ENCODE data around the gene TSPAN1. TPM values are rescaled to one million over a fixed set of nuclear protein-coding genes. Genes with fewer than 3 reads are reported as not detected.
A peak's percentile ranks its signal among the peaks of the same experiment; 100 is the strongest.

Gene TSPAN1
- polyA plus RNA-seq, 3 donors: not detected

DNA sequence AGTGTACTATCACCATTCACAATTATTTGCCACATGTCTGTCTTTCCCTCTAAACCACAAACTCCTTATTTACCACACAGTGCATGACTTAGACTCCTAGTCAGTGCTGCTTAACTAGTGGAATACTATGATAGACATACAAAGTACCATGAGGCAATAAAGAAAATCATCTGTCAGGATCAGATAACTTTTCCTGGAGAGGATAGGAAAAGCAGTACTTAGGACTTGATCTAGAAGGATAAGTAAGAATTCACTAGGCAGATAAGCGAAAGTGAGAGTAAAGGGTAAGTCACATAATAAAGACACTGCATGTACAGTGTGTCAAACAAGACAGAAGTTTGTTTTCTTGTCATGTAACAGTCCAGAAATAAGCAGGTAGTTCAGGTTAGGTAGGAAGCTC lies 21.2 kb upstream of the TSPAN1 start:
- no peak for DNase-seq
- Mint-ChIP-seq H3K4me3 (no peak overlapping the region), H3K27ac (no peak overlapping the region), H3K4me1 (no peaks in the 10 kb centered on the region), H3K9me3 (peaks cover 0 to 2% (median 0%) of the 10 kb centered on the region in 7 donors), H3K36me3 (no peaks in the 10 kb centered on the region), H3K27me3 (ENCODE audit: low read depth in 3 of 3) (peaks cover 0 to 4% (median 2%) of the 10 kb centered on the region in 3 donors)
- no peaks in the 10 kb centered on the region for H3K79me2 ChIP-seq (ENCODE audit: insufficient read depth, low read length)
- no peaks in the 10 kb centered on the region for H4K20me1 ChIP-seq (ENCODE audit: insufficient read depth, low read length)
- no peaks in the 10 kb centered on the region for H3K4me1 ChIP-seq (ENCODE audit: control insufficient read depth in 1 of 2, insufficient read depth in 2 of 2, low read length in 2 of 2)
- no peak overlapping the region for H3K4me2 ChIP-seq (replicated peaks; ENCODE audit: extremely low read depth, low read length, poor library complexity, severe bottlenecking)
- H3K9me3 ChIP-seq (replicated peaks in 1 of 2; ENCODE audit: control insufficient read depth in 1 of 2, insufficient read depth in 1 of 2, low read length in 2 of 2): no peaks in the 10 kb centered on the region
- H3K27me3 ChIP-seq (ENCODE audit: control insufficient read depth in 2 of 2, insufficient read depth in 2 of 2, low read length in 2 of 2): no peaks in the 10 kb centered on the region
- H3K27ac ChIP-seq (ENCODE audit: low read depth in 1 of 2, low read length in 2 of 2): no peak overlapping the region
- no peak overlapping the region for H3K4me3 ChIP-seq (replicated peaks in 1 of 3; ENCODE audit: low read depth in 2 of 3, low read length in 3 of 3)
- no peaks in the 10 kb centered on the region for H3K36me3 ChIP-seq (replicated peaks in 1 of 2; ENCODE audit: control insufficient read depth in 1 of 2, insufficient read depth in 2 of 2, low read length in 2 of 2)
- intact Hi-C loops (cut with micrococcal nuclease): no loop called here
- H3K9ac ChIP-seq (ENCODE audit: insufficient read depth, low read length, poor library complexity, severe bottlenecking): no peak overlapping the region
- TF ChIP-seq, protein P1, sequence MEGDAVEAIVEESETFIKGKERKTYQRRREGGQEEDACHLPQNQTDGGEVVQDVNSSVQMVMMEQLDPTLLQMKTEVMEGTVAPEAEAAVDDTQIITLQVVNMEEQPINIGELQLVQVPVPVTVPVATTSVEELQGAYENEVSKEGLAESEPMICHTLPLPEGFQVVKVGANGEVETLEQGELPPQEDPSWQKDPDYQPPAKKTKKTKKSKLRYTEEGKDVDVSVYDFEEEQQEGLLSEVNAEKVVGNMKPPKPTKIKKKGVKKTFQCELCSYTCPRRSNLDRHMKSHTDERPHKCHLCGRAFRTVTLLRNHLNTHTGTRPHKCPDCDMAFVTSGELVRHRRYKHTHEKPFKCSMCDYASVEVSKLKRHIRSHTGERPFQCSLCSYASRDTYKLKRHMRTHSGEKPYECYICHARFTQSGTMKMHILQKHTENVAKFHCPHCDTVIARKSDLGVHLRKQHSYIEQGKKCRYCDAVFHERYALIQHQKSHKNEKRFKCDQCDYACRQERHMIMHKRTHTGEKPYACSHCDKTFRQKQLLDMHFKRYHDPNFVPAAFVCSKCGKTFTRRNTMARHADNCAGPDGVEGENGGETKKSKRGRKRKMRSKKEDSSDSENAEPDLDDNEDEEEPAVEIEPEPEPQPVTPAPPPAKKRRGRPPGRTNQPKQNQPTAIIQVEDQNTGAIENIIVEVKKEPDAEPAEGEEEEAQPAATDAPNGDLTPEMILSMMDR (IDR thresholded peaks at IDR 0.05): no peak
- no peak overlapping the region for H2AFZ ChIP-seq (ENCODE audit: insufficient read depth, low read depth, low read length, poor library complexity, severe bottlenecking)
- WGBS (ENCODE audit: insufficient coverage): 71% methylated on average over 1 of the region's 1 CpG

DNA sequence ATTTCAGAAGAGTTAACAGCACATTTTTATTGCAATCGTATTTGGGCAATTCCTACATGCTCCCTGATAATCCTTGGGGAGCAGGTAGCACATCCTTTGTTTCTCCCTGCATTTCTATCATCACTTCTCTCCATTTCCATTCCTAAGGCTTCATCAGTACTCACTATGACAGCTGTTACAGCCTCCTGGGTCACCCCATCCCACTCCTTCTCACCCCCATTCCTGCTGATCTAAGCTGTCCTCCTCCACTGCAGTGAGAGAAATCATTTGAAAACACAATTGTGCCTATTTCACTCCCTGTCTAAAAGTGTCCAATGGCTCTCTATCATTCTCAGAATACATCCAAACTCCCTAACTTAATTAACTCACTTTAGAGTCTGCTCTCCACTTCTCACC lies 17.0 kb upstream of the TSPAN1 start:
- no peak overlapping the region for H3K27ac ChIP-seq (ENCODE audit: low read depth in 1 of 2, low read length in 2 of 2)
- H3K4me1 ChIP-seq (ENCODE audit: control insufficient read depth in 1 of 2, insufficient read depth in 2 of 2, low read length in 2 of 2): no peaks in the 10 kb centered on the region
- H3K36me3 ChIP-seq (replicated peaks in 1 of 2; ENCODE audit: control insufficient read depth in 1 of 2, insufficient read depth in 2 of 2, low read length in 2 of 2): no peaks in the 10 kb centered on the region
- no peaks in the 10 kb centered on the region for H4K20me1 ChIP-seq (ENCODE audit: insufficient read depth, low read length)
- H3K27me3 ChIP-seq (ENCODE audit: control insufficient read depth in 2 of 2, insufficient read depth in 2 of 2, low read length in 2 of 2): no peaks in the 10 kb centered on the region
- no peaks in the 10 kb centered on the region for H3K79me2 ChIP-seq (ENCODE audit: insufficient read depth, low read length)
- no peak overlapping the region for H3K4me3 ChIP-seq (replicated peaks in 1 of 3; ENCODE audit: low read depth in 2 of 3, low read length in 3 of 3)
- Mint-ChIP-seq H3K27me3 (ENCODE audit: low read depth in 3 of 3) (peaks cover 0 to 2% (median 0%) of the 10 kb centered on the region in 3 donors), H3K9me3 (no peaks in the 10 kb centered on the region), H3K4me3 (peak overlapping the region in 1 of 2 donors; percentile 1), H3K36me3 (no peaks in the 10 kb centered on the region), H3K4me1 (no peaks in the 10 kb centered on the region), H3K27ac (no peak overlapping the region)
- no peak overlapping the region for H3K9ac ChIP-seq (ENCODE audit: insufficient read depth, low read length, poor library complexity, severe bottlenecking)
- H2AFZ ChIP-seq (ENCODE audit: insufficient read depth, low read depth, low read length, poor library complexity, severe bottlenecking): no peak overlapping the region
- no peak overlapping the region for H3K4me2 ChIP-seq (replicated peaks; ENCODE audit: extremely low read depth, low read length, poor library complexity, severe bottlenecking)
- DNase-seq: no peak
- WGBS (ENCODE audit: insufficient coverage): 100% methylated on average over 1 of the region's 1 CpG
- no peaks in the 10 kb centered on the region for H3K9me3 ChIP-seq (replicated peaks in 1 of 2; ENCODE audit: control insufficient read depth in 1 of 2, insufficient read depth in 1 of 2, low read length in 2 of 2)
- TF ChIP-seq, protein P1 (IDR thresholded peaks at IDR 0.05): no peak
- intact Hi-C loops (cut with micrococcal nuclease): no loop called here

Measured in CD14-positive monocyte (primary cell).